DND-41 (cell line): Measurements from ENCODE around the gene FAM83E.

Experiments
- CTCF ChIP-seq: IDR thresholded peaks from 2 replicates; pipeline ENCODE4 v1.5.1; 2012; ENCODE audit warnings: borderline replicate concordance, low read length, moderate library complexity, mild to moderate bottlenecking; ENCODE audit not compliant: poor library complexity, severe bottlenecking; ENCODE audit errors: extremely low read depth
- EZH2 ChIP-seq: IDR thresholded peaks from 3 replicates; pipeline ENCODE4 v1.6.1; 2012; ENCODE audit warnings: borderline replicate concordance, low read depth, mild to moderate bottlenecking, moderate library complexity, low read length, inconsistent platforms; ENCODE audit not compliant: severe bottlenecking

GRCh38 chr19:48609571-48610108, 5.2 kb downstream of the FAM83E start:
- TF ChIP-seq CTCF, result no peak
- TF ChIP-seq EZH2, result no peak
